ENCODE results near the gene AVL9.

GRCh38 chr7:32522746-32523530, 27.6 kb downstream of the AVL9 start:
- TF ChIP-seq CTCF (conservative IDR thresholded peaks at IDR 0.05; ENCODE audit: low read depth in 2 of 2) (no peak), EZH2 (IDR thresholded peaks at IDR 0.05; ENCODE audit: low read depth, unreplicated experiment) (no peak), ZNF462 (CRISPR knock-in tag; IDR thresholded peaks at IDR 0.05) (no peak), JUNB (IDR thresholded peaks at IDR 0.05; ENCODE audit: unreplicated experiment) (no peak), EZH2phosphoT487 (IDR thresholded peaks at IDR 0.05; ENCODE audit: unreplicated experiment) (no peak), NANOG (IDR thresholded peaks at IDR 0.05; ENCODE audit: borderline replicate concordance) (no peak), POLR2AphosphoS5 (IDR thresholded peaks at IDR 0.05; ENCODE audit: low read depth) (no peak), REST (IDR thresholded peaks at IDR 0.05; ENCODE audit: unreplicated experiment) (no peak), CREB1 (CRISPR knock-in tag; IDR thresholded peaks at IDR 0.05; ENCODE audit: low read depth) (no peak), STAT1 (IDR thresholded peaks at IDR 0.05; ENCODE audit: unreplicated experiment) (no peak)
